Measurements from ENCODE around the gene RNLS.

Gene RNLS

DNA sequence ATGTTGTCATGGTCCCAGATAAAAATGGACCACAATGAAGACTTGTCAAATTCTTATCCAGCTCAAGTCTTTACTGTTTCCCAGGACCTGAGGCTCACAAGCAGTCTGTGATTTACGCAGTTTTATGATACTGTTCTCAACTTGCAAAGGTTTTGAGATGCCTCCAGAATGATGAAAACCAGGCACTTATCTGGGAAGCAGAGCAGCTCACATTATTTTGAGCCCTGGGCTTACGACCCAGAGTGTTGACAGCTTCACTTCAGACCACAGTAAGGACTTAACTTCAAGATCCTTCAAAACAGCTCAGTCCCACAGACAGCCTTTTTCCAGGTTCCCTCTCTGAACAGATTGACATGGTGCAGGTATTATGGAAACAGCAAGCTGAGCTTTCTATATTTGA, 236.1 kb downstream of the RNLS start:
- FAIRE-seq: no peak
- TF ChIP-seq TAF1 (IDR thresholded peaks at IDR 0.05; ENCODE audit: borderline replicate concordance, low read depth, low read length): no peak
- TF ChIP-seq POLR2AphosphoS5 (IDR thresholded peaks at IDR 0.05; ENCODE audit: low read depth, low read length): no peak
- no peak for TF ChIP-seq POLR2A (IDR thresholded peaks at IDR 0.05; ENCODE audit: low read depth, low read length)

DNA sequence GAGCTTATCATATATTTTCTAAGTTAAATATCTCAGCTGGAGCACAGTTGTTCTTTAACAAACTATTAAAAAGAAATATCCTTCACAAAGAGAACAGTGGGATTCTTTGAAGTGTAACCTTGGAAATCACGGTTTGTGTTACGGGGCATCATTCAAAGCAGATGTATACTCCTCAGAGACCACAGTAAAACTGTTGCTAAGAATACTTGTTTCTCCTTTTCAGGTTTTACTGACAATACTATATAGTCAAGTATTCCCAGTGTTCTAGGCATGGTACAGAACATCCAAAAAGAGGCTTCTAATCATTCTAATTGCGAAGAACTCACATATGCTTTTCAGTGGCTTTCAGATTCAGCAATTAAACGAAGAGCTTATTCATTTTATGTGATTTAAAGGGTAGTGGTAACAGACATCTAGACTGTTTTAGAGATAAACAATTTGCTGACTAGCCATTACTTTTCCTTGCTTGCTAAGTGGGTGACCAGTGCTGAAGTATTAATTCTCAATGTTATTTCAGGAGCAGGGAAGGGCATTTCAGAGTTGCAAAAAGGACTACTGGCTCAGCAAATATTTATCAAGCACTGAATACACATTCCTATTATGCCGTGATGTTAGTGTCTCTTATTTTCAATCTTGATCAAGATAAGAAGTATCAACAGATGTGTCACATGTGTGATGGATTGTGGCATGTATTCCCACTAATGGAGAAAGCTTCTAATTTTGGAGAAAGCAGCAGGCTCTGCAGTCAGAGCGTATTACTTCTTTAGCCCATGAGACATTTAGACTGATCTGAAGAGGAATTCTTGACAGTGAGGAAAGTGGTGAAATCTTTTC, 236.8 kb downstream of the RNLS start:
- DNase-seq (ENCODE audit: insufficient read length) (no peak), FAIRE-seq (no peak)
- TF ChIP-seq POLR2A (IDR thresholded peaks at IDR 0.05; ENCODE audit: low read depth, low read length) (no peak), TAF1 (IDR thresholded peaks at IDR 0.05; ENCODE audit: borderline replicate concordance, low read depth, low read length) (no peak), POLR2AphosphoS5 (IDR thresholded peaks at IDR 0.05; ENCODE audit: low read depth, low read length) (no peak)

More for the DNA sequence above, 236.1 kb downstream of the RNLS start:
- no peak for DNase-seq (ENCODE audit: insufficient read length)

DNA sequence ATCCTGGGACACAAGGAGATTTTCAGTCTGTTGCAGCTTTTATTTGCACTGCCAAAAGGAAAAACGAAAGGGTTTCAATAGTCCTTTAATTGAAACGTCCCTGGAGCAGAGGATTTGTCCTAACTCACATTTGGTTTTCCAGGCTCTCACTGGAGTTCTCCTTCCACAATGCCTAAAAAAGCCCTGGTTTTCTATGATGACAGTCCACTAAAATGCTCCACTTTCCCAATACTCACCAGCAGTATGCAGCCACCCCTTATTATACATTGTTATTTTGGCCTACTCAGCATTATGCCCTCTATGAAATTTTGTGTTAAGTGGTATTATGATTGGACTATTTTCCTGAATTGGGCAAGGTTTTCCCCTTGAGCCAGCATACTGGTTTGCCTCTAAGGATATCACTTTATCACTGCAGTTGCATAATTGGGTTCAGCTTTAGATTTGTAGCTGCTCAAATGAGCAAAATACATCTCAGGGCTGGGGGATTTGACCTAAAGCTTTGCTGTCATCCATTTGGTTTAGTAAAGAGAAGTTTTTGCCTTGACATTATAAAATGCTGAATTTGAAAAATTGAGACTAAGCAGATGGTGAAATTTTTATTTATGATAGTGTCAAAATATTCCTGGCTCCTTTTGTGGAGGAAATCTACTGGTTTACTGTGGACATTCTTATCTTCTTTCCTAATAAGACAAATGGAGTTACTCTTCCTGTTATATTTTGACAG, 239.2 kb downstream of the RNLS start:
- DNase-seq (ENCODE audit: insufficient read length) (no peak), FAIRE-seq (no peak)
- TF ChIP-seq POLR2AphosphoS5 (IDR thresholded peaks at IDR 0.05; ENCODE audit: low read depth, low read length) (no peak), TAF1 (IDR thresholded peaks at IDR 0.05; ENCODE audit: borderline replicate concordance, low read depth, low read length) (no peak), POLR2A (IDR thresholded peaks at IDR 0.05; ENCODE audit: low read depth, low read length) (no peak)

DNA sequence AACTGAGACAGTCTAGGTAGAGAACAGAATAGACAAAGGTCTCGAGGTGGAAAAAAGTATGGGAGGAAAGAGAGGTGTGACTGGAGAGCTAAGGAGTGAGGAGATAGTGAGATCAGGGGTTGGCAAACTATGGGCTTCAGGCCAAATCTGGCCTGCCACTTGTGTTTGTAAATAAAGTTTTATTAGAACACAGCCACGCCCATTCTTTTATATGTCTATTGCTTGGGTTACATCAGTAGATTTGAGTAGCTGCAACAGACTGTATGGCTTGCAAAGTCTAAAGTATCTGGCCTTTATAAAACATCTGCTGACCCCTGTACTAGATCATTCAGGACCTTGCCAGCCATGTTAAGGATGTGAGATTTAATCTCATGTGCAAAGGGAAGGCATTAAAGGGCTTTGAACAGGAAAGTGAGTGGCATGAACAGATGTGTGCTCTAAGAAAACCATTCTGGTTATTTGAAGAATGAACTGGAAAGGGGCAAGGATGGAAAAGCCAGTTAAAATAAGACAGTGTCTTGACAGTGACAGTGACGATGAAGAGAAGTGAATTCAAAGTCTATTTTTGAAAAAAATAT, 240.3 kb downstream of the RNLS start:
- no peak for FAIRE-seq
- TF ChIP-seq POLR2AphosphoS5 (IDR thresholded peaks at IDR 0.05; ENCODE audit: low read depth, low read length) (no peak), TAF1 (IDR thresholded peaks at IDR 0.05; ENCODE audit: borderline replicate concordance, low read depth, low read length) (no peak), POLR2A (IDR thresholded peaks at IDR 0.05; ENCODE audit: low read depth, low read length) (no peak)
- no peak for DNase-seq (ENCODE audit: insufficient read length)

DNA sequence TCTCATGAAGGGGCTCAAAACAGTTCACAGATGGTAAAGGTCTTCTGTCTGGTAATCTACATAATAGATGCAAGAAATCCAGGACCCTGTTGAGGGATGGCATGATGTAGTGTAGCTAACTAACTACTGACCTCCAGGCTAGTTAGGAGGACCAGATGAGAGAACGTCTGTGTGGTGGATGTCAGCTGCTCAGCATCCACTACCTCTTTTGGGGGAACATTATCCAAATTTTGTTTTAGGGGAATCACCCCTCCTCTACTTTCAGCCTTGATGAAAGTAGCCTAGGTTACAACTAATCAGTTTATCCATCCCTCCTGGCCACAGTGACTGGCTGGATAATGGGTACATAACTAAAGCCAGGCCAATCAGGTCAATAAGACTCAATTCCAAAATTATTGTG, 246.0 kb downstream of the RNLS start:
- TF ChIP-seq POLR2AphosphoS5 (IDR thresholded peaks at IDR 0.05; ENCODE audit: low read depth, low read length) (no peak), POLR2A (IDR thresholded peaks at IDR 0.05; ENCODE audit: low read depth, low read length) (no peak), TAF1 (IDR thresholded peaks at IDR 0.05; ENCODE audit: borderline replicate concordance, low read depth, low read length) (no peak)
- DNase-seq (ENCODE audit: insufficient read length) (no peak), FAIRE-seq (peak; percentile 9)

DNA sequence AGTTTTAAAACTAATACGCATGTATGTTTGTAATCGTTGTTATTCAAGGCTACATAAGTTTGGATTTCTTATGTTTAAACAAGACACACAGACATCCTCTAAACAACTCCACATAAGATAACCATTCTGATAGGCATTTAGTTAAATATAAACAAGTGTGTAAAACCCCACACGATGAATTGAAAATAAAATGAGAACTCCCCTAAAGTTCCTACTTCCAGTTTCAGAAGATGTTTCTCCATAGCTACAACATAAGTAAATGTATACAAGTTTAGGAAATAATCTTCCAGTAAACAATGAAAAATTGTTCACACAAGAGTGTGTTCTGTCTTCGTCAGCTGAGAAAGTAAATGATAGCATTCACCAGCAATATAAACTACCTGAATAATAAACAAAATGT, 246.8 kb downstream of the RNLS start:
- TF ChIP-seq POLR2A (IDR thresholded peaks at IDR 0.05; ENCODE audit: low read depth, low read length): no peak
- TF ChIP-seq POLR2AphosphoS5 (IDR thresholded peaks at IDR 0.05; ENCODE audit: low read depth, low read length): no peak
- no peak for TF ChIP-seq TAF1 (IDR thresholded peaks at IDR 0.05; ENCODE audit: borderline replicate concordance, low read depth, low read length)
- no peak for DNase-seq (ENCODE audit: insufficient read length)
- FAIRE-seq: peak; percentile 87

DNA sequence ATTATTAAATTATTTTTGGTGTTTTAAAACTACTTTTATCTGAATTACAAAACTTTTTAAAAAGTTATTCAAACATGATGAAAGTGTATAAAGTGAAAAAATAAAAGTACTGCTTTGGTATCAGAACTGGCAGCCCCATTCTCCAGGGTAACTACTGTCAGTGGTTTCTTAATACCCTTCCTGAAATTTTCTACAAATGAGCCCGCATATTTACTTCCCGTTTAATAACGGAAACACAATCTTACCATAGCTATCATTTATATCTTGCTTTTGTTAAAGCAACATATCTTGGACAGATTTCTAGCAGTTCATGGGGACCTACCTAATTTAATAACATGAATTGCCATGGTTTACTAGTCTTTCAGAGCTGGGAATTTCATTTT, 249.9 kb downstream of the RNLS start:
- no peak for TF ChIP-seq TAF1 (IDR thresholded peaks at IDR 0.05; ENCODE audit: borderline replicate concordance, low read depth, low read length)
- no peak for TF ChIP-seq POLR2AphosphoS5 (IDR thresholded peaks at IDR 0.05; ENCODE audit: low read depth, low read length)
- TF ChIP-seq POLR2A (IDR thresholded peaks at IDR 0.05; ENCODE audit: low read depth, low read length): no peak
- FAIRE-seq (peak; percentile 71), DNase-seq (ENCODE audit: insufficient read length) (no peak)

DNA sequence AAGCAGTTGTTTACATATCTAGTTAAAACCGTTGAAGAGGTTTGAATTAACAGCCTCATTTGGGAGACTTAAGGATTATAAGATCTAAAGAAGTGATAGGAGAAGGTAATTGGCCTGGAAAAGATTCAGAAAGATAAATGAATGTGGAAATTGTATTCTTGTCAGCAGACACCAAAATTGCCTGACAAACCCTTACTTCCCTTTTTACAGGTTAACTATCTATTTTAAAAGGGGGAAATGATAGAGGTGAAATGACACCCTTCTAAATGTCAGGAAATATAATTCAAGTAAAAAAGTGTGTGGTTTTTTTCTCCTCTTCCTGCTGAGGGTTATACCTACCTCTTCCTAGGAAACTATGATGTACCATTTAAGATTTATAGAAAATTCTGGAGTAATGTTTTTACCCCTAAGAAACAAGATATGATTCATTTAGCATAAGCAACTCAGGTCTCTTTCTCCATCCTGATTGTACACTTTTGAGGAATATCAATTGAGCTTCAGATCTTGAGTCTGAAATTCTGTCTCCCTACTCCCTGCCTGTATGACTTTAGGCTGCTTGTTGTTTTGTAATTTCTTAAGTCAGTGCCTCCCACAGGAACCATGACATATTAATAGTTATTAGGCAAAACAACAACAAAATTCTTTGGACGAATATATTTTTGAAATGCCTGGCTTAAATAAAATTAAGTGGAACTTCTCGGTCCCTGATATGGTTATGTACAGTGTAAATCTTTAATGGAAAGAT, 250.4 kb downstream of the RNLS start:
- peak; percentile 54 for FAIRE-seq
- no peak for DNase-seq (ENCODE audit: insufficient read length)
- TF ChIP-seq POLR2AphosphoS5 (IDR thresholded peaks at IDR 0.05; ENCODE audit: low read depth, low read length): no peak
- no peak for TF ChIP-seq TAF1 (IDR thresholded peaks at IDR 0.05; ENCODE audit: borderline replicate concordance, low read depth, low read length)
- no peak for TF ChIP-seq POLR2A (IDR thresholded peaks at IDR 0.05; ENCODE audit: low read depth, low read length)

DNA sequence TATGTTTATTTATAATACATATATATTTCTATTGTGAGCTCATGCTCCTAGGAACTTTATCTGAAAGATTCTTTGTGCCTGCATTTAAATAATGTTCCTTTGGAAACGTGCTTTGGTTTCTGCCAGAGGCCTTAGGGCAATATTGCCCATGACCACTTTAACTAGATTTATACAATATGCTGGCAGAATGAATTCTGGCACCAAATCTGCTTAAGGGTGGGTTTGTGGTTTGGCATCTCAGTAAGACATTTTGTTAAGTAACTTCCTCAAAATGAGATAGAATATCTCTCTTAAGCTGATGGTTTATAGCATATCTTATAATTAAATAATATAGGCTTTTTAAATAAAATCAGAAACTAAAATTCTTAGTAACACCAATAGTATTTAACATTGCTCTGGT, 252.9 kb downstream of the RNLS start:
- TF ChIP-seq POLR2A (IDR thresholded peaks at IDR 0.05; ENCODE audit: low read depth, low read length) (no peak), TAF1 (IDR thresholded peaks at IDR 0.05; ENCODE audit: borderline replicate concordance, low read depth, low read length) (no peak), POLR2AphosphoS5 (IDR thresholded peaks at IDR 0.05; ENCODE audit: low read depth, low read length) (no peak)
- no peak for FAIRE-seq
- DNase-seq (ENCODE audit: insufficient read length): no peak

DNA sequence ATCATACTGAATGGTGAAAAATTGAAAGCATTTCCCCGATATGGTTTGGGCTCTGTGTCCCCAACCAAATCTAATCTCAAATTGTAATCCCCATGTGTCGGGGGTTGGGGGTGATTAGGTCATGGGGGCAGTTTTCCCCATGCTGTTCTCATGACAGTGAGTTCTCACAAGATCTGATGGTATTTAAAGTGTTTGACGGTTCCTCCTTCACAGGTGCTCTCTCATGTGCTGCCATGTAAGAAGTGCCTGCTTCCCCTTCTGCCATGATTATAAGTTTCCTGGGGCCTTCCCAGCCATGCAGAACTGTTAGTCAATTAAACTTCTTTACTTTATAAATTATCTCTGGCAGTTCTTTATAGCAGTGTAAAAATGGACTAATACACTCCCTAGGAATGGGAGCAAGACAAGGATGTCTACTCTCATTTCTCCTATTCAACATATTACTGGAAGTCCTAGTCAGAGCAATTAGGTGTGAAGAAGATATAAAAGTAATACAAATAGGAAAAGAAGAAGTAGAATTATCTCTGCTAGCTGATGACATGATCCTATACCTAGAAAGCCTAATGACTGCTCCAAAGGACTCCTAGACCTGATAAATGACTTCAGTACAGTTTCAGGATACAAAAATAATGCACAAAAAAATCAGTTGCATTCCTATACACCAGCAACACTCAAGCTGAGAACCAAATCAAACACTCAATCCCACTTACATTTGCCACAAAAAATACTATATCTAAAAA, 260.6 kb downstream of the RNLS start:
- TF ChIP-seq POLR2A (IDR thresholded peaks at IDR 0.05; ENCODE audit: low read depth, low read length): no peak
- no peak for DNase-seq (ENCODE audit: insufficient read length)
- no peak for FAIRE-seq
